ENCODE data around the gene ESR1.

- TF ChIP-seq EZH2 (IDR thresholded peaks at IDR 0.05; ENCODE audit: borderline replicate concordance, low read length) = no peak
- TF ChIP-seq, protein P1, sequence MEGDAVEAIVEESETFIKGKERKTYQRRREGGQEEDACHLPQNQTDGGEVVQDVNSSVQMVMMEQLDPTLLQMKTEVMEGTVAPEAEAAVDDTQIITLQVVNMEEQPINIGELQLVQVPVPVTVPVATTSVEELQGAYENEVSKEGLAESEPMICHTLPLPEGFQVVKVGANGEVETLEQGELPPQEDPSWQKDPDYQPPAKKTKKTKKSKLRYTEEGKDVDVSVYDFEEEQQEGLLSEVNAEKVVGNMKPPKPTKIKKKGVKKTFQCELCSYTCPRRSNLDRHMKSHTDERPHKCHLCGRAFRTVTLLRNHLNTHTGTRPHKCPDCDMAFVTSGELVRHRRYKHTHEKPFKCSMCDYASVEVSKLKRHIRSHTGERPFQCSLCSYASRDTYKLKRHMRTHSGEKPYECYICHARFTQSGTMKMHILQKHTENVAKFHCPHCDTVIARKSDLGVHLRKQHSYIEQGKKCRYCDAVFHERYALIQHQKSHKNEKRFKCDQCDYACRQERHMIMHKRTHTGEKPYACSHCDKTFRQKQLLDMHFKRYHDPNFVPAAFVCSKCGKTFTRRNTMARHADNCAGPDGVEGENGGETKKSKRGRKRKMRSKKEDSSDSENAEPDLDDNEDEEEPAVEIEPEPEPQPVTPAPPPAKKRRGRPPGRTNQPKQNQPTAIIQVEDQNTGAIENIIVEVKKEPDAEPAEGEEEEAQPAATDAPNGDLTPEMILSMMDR (conservative IDR thresholded peaks at IDR 0.05 in 1 of 2, IDR thresholded peaks at IDR 0.05 in 1 of 2; ENCODE audit: extremely low read depth in 1 of 2, insufficient read depth in 1 of 2, low read depth in 1 of 2, low read length in 2 of 2) = no peak
These were observed 23.8 kb upstream of the ESR1 start for GRCh38 chr6:151783692-151784091.
